GM19397 (cell line): ENCODE measurements around the gene HNRNPAB.

ENCODE experiments used
- ATAC-seq: cut with Tn5 transposase; IDR thresholded peaks from one replicate; pipeline ENCODE4 v1.9.1; 2021; ENCODE audit warnings: mild to moderate bottlenecking, moderate library complexity; ENCODE audit not compliant: unreplicated experiment

The HNRNPAB gene

DNA sequence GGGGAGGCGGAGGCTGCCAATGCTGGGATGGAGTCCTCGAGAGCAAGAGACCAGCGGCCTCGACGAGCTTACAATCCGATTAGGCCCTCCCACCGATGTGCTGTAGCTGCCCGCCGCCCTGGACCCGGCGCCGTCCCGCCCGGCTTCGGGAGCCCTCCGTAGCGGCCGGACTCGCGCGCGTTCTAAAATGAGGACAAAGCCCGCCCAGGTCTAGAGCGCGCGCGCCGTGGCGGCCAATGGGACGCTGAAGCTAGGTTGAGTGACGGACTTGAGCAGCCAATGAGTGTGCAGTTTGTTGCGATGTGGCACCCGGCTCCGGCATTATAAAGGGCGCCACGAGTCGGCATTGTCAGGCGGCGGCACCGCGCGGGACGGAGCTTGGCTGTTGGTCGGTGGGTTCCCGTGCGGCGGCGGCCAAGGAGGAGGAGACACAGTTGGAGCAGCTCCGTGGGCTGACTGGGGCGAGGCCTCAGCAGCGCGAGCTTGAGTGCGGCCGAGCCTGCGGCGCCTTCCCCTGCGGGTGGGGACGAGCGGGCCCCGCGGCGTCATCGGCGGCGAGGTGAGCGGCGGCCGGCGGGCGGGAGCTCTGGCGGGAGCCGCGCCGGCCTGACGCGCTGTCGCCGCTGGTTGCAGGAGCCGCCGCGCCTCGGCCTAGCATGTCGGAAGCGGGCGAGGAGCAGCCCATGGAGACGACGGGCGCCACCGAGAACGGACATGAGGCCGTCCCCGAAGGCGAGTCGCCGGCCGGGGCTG is at the start of gene HNRNPAB:
HNRNPAB (plus strand) TSS at position 352 of the 753 bp plus-strand sequence; CDS start at position 657, 305 bp downstream.
- peak; percentile 84 for ATAC-seq

GRCh38 chr5:178155065-178155464 is 49.3 kb upstream of the HNRNPAB start:
- no peak for ATAC-seq

- ATAC-seq: no peak
Observed at GRCh38 chr5:178160176-178160575, 44.2 kb upstream of the HNRNPAB start.

- ATAC-seq: no peak
Observed at GRCh38 chr5:178162481-178162880, 41.9 kb upstream of the HNRNPAB start.

DNA sequence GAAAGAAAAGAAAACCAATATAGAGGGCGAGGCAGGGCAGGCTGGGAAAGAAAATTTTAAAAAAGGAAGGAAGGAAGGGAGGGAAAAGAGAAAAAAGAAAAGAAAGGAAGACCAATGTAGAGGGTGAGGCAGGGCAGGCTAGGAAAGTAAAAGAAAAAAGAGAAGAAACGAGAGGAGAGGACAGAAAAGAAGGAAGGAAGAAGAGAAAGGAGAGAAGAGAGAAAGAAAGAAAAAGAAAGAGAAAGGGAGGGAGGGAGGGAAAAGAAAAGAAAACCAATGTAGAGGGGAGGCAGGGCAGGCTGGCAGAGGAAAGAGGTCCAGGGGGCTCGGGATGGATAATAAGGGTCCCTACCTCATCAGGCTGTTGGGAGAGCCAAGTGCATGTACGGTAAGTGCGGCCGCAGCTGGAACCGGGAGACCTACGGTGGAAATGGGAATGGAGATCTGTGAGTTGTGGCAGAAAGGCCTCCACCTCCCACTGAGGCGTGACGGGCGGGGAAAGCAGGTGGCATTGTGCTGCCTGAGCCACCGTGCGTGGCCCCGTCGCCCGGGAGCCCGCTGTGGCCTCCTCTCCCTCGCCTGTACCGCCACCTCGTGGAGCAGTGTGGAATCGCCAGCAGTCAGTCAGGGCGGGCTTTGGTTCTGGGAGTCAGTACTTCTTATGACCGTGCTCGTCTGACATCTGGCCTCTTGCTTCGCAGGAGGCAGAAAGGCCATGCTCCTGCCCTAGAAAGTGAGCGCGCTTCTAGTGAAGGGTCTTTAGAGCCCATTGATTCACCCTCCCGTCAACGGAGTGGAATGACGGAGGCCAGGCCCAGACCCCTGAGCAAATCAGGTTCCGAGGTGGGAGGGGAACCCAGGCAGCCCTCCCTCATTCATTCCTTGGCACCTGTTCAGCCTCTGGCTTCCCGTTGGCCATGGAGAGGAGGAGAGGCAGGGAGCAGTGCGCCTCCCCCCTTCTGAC is 40.3 kb upstream of the HNRNPAB start:
- peak; percentile 86 for ATAC-seq

- ATAC-seq: no peak
Observed at GRCh38 chr5:178165581-178165980, 38.8 kb upstream of the HNRNPAB start.

- no peak for ATAC-seq
Observed at GRCh38 chr5:178170455-178170854, 33.9 kb upstream of the HNRNPAB start.

DNA sequence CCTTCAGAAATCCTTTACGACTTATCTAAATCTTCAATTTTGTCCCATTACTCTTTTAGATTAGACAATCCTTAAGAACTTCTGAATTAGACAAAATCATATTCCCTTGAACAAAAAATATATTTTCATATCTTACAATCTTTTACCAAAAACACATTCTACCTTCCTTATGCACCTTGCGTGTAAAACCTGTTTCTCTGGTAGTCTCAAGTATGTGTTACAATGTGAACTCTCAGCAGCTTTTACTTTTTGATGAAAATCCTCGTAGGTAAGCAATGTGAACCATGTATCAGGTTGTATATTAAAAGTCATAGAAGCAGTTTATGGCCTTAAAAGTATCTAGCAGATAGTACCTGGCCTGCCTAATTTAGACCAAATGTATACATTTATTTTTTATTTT is 29.9 kb upstream of the HNRNPAB start:
- ATAC-seq: no peak

GRCh38 chr5:178176791-178177190 is 27.5 kb upstream of the HNRNPAB start:
- no peak for ATAC-seq

GRCh38 chr5:178177569-178177968 is 26.8 kb upstream of the HNRNPAB start:
- no peak for ATAC-seq

GRCh38 chr5:178180141-178180863 is 24.0 kb upstream of the HNRNPAB start:
- ATAC-seq: no peak

DNA sequence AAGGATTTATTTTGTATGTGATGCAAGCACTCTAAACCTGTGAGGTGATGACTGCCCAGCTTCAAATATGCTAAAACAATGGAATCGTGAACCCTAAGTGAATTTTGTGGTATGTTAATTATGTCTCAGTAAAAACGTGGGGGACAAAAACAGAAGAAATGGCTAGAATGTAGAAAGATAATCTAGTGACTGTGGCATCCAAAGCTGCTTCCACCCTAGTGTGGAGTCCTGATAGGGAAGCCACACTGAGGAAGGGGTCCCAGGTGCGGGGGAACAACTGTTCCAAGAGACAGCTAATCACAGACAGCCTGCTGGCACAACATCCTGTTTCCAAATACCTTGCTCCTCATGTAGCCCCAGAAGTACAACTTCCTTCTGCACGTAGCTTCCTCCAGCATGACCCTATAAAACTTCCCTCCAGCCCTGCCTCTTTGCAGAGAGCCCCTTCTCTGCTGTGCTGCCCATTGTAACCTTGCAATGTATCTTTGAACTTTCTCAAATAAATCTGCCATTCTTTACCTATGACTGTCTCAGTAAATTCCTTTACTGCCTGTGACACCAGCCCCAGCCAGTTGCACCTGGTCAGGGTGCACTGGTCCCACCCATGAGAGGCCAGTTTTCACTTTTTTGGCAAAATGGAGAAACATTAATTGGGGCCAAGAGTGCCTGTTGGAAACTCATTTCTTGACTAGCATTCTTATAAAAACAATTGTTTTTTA is 22.0 kb upstream of the HNRNPAB start:
- no peak for ATAC-seq

DNA sequence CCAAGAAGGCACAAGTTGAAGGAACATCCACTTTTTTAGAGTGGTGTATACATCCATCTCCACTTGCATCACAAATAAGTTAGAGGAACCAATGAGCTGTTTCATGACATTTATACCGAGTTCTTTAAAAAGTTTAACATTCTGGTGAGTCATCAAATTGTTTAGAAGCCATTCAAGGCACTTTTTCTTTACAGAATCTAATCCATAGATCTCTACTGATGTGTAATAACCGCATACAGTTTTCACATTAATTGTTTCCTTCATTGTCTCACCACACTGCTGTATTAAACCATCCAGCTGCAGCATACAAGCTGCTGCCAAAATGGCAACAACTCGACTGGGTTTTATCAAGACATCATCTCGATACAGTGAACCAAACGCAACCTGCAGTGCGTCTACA is 17.9 kb upstream of the HNRNPAB start:
- ATAC-seq: no peak

GRCh38 chr5:178187014-178187413 is 17.3 kb upstream of the HNRNPAB start, which contains the start of gene GMCL2:
Gene GMCL2, minus strand, starts transcription at chr5:178187371. Its CDS starts 72 bp downstream, at chr5:178187299.
- no peak for ATAC-seq

DNA sequence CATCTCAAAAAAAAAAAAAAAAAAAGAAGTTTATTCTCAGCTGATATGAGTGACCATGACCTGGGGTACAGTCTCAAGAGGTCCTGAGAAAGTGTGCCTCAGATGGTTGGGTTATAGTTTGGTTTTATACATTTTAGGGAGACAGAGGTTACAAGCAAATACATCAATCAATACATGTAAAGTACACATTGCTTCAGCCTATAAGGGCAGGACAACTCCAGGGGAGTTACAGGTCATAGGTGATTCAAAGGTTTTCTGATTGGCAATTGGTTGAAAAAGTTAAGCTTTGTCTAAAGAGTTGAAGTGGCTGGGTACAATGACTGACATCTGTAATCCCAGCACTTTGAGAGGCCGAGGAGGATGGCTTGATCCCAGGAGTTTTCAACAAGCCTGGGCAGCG is 14.9 kb upstream of the HNRNPAB start:
- no peak for ATAC-seq

DNA sequence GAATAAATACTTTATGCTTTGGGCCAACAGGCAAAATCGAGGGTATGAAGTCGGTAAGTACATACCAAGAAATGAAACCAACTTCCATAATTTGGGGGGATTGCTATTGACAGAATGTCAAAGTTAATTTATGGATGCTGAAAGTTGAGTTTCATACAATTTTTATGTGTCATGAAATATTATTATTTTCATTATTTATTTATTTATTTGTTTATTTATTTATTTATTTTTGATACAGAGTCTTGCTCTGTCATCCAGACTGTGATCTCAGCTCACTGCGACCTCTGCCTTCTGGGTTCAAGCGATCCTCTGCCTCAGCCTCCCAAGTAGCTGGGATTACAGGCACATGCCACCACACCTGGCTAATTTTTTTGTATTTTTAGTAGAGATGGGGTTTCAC is 12.7 kb upstream of the HNRNPAB start:
- ATAC-seq: no peak

GRCh38 chr5:178192244-178192643 is 12.1 kb upstream of the HNRNPAB start:
- no peak for ATAC-seq

DNA sequence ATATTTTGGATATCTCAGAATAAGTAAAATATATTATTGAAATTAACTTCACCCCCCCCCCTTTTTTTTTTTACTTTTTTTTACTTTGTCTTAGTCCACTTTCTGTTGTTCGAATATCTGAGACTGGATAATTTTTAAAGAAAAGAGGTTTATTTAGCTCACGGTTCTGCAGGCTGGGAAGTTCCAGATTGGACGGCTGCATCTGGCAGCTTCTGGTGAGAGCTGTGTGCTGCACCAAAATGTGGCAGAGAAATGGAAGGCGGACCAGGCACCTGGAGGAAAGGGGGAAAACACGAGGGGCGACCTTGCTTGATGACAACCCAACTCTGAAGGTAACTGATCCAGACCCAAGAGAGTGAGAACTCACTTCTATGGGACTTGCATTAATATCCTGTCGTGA is 11.5 kb upstream of the HNRNPAB start:
- no peak for ATAC-seq

DNA sequence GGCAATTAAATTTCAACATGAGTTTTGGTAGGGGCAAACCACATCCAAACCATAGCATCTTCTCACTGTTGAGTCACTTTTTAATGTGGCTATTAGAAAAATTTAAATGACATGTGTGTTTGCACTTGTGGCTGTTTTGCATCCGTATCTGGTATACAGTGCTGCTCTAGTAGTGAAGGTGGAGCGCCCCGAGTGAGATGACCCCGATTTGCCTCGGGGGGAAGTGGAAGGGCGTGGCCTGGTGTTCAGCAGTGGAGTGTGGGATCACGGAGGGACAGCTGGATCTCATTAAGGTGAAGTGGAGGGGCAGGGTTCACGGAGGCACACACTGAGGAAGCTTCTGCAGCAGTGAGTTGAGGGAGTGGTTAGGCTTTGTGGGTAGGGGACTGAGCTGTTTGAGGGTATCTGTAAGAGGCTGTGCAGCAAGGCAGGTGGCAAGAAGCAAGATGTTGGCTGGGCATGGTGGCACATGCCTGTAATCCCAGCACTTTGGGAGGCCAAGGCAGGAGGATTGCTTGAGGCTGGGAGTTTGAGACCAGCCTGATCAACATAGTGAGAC is 11.0 kb upstream of the HNRNPAB start:
- ATAC-seq: no peak

DNA sequence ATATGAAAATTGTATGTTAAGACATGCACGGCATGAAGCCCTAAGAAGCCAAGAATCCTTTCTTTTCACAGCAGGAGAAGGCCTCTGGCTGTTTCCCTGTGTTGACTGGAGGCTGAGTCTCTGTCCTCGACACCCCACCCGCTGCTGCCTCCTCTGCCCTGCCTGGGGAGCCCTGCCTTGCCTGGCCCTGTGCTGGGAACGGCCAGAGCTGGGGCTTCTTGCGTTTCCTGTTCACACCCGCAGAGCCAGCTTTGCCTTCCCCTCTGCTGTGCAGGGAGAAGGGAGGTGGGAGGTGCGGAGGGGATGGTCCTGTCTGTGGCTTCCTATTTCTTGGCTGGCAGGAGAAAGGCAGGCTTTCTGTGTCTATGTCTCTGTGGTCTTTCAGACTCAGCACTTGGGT is 10.3 kb upstream of the HNRNPAB start:
- no peak for ATAC-seq
